Myocyte (in vitro differentiated cells): ENCODE results near the gene VPS9D1. TPM values are rescaled to one million over a fixed set of nuclear protein-coding genes. Genes with fewer than 3 reads are reported as not detected.
A peak's percentile ranks its signal among the peaks of the same experiment; 100 is the strongest.
"Not testable (repeated sequence)": the region's sequence is repeated elsewhere in the genome, so short reads cannot be mapped to it uniquely, and the experiment has no call there.

Experiments
- DNase-seq: peaks from one replicate; pipeline ENCODE4 v3.0.0-alpha.2; 2012; ENCODE audit warnings: low read depth
- total RNA-seq: library from RNA; depleted of rRNA; stranded (reverse); fragments of >200 nt; gene quantifications from 2 replicates; pipeline ENCODE4 v1.2.3, GENCODE V29; 2014

VPS9D1 gene
- total RNA-seq, 1 donor from 2014 or later: 10.5 TPM

GRCh38 chr16:89668790-89669158 is 51.9 kb downstream of the VPS9D1 start:
- DNase-seq: no peak

GRCh38 chr16:89667633-89668032 is 53.1 kb downstream of the VPS9D1 start:
- DNase-seq: no peak

DNA sequence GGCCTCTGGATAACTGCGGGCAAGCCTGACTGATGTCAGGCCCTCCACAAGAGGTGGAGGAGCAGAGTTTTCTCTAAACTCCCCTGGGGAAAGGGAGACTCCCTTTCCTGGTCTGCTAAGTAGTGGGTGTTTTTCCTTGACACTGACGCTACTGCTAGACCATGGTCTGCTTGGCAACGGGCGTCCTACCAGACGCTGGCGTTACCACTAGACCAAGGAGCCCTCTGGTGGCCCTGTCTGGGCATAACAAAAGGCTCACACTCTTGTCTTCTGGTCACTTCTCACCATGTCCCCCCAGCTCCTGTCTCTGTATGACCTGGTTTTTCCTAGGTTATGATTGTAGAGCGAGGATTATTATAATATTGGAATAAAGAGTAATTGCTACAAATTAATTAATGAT is 53.7 kb downstream of the VPS9D1 start:
- DNase-seq: not testable (repeated sequence)

GRCh38 chr16:89664238-89664637 is 56.5 kb downstream of the VPS9D1 start:
- not testable (repeated sequence) for DNase-seq

DNA sequence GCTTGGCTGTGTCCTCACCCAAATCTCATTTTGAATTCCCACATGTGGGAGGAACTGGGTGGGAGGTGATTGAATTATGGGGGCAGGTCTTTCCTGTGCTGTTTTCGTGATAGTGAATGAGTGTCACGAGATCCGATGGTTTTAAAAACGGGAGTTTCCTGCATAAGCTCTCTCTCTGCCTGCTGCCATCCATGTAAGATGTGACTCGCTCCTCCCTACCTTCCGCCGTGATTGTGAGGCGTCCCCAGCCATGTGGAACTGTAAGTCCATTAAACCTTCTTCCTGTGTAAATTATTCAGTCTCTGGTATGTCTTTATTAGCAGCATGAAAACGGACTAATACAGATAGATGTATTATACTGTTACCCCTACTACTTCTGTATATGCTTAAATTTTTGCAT is 59.5 kb downstream of the VPS9D1 start:
- DNase-seq: no peak

- DNase-seq: no peak
Measured at GRCh38 chr16:89660146-89660545, 60.6 kb downstream of the VPS9D1 start.

DNA sequence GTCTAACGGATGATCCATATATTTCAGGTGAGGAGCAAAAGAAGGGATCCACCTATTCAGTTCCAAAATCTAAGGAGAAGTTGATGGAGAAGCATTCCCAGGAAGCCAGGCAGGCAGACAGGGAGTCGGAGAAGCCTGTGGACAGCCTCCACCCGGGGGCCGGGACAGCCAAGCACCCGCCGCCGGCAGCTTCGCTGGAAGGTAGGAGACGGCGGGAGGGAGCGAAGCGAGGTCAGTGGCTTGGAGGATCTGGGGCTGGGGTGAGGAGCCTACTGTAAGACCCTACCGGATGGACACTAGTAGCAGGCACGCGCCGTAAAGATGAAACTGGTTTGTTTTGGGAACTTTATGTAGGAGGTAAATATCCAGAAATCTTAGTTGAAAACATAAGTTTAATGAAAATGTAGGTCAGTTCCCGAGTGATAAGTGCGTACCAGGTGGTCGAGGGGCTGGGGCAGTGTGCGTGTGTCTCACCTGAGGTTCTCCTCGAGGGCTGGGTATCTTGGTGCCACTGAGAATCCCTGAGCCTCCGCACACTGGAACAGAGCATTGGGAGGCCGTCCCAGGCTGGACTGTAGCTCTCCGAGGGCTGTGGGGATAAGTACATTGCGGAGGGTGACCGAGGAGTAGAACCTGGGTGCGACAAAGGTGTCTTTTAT is 62.3 kb downstream of the VPS9D1 start:
- no peak for DNase-seq

- DNase-seq: peak; percentile 88
Measured at GRCh38 chr16:89657442-89658220, 63.1 kb downstream of the VPS9D1 start, which contains the start of the genes CHMP1A and SPATA33. CHMP1A (minus strand) TSS chr16:89657708; CDS start chr16:89657588, 120 bp downstream. SPATA33 (plus strand) TSS chr16:89657836; CDS start chr16:89657912, 76 bp downstream.

Other genes with a start within 250 kb of the VPS9D1 start
- gene ANKRD11, start 230.3 kb downstream of the VPS9D1 start, total RNA-seq: 34.2 and 37.1 TPM in 2 replicates
- 196 and 234 TPM in 2 replicates for gene SPG7, start 212.5 kb downstream of the VPS9D1 start, total RNA-seq
- gene RPL13, start 160.2 kb downstream of the VPS9D1 start, total RNA-seq: 4,195 and 7,550 TPM in 2 replicates
- 8.1 and 10.8 TPM in 2 replicates for gene CPNE7, start 145.1 kb downstream of the VPS9D1 start, total RNA-seq
- gene DPEP1, start 107.3 kb downstream of the VPS9D1 start, total RNA-seq: not detected in 2 replicates
- gene CHMP1A, start 63.2 kb downstream of the VPS9D1 start, total RNA-seq: 60.6 and 74.7 TPM in 2 replicates
- gene SPATA33, start 63.1 kb downstream of the VPS9D1 start, total RNA-seq: 4.1 and 7.1 TPM in 2 replicates
- 43.3 and 43.6 TPM in 2 replicates for gene CDK10, start 34.2 kb downstream of the VPS9D1 start, total RNA-seq
- 15.0 and 15.4 TPM in 2 replicates for gene SPATA2L, start 19.2 kb downstream of the VPS9D1 start, total RNA-seq
- gene ZNF276, start 639 bp upstream of the VPS9D1 start, total RNA-seq: 11.3 and 19.8 TPM in 2 replicates
- gene FANCA, start 95.7 kb upstream of the VPS9D1 start, total RNA-seq: 3.0 and 4.4 TPM in 2 replicates
- gene SPIRE2, start 107.6 kb upstream of the VPS9D1 start, total RNA-seq: 2.3 and 2.4 TPM in 2 replicates
- 169 and 183 TPM in 2 replicates for gene TCF25, start 152.7 kb upstream of the VPS9D1 start, total RNA-seq
- gene MC1R, start 198.0 kb upstream of the VPS9D1 start, total RNA-seq: 3.1 and 4.4 TPM in 2 replicates
- gene TUBB3, start 202.4 kb upstream of the VPS9D1 start, total RNA-seq: 152 and 164 TPM in 2 replicates
- gene DEF8, start 227.9 kb upstream of the VPS9D1 start, total RNA-seq: 92.0 and 94.7 TPM in 2 replicates